Measurements from ENCODE around the gene TTC23.

Gene TTC23

GRCh38 chr15:99176757-99177156 is 72.6 kb downstream of the TTC23 start:
- H3K4me3 ChIP-seq (ENCODE audit: low read depth, low read length) = no peak overlapping the region
- no peak for TF ChIP-seq CTCF (IDR thresholded peaks at IDR 0.05; ENCODE audit: low read depth, low read length)
- in situ Hi-C loops (cut with HindIII; ENCODE audit: low sequenced_read_pairs) = no loop called here
- DNase-seq (ENCODE audit: low read depth, low spot score) = no peak

- no peak for DNase-seq (ENCODE audit: low read depth, low spot score)
- H3K4me3 ChIP-seq (ENCODE audit: low read depth, low read length) = no peak overlapping the region
- no peak for TF ChIP-seq CTCF (IDR thresholded peaks at IDR 0.05; ENCODE audit: low read depth, low read length)
- in situ Hi-C loops (cut with HindIII; ENCODE audit: low sequenced_read_pairs) = no loop called here
Measured at GRCh38 chr15:99174567-99175395, 74.6 kb downstream of the TTC23 start.

GRCh38 chr15:99172989-99173388 is 76.4 kb downstream of the TTC23 start:
- in situ Hi-C loops (cut with HindIII; ENCODE audit: low sequenced_read_pairs) = no loop called here
- no peak for DNase-seq (ENCODE audit: low read depth, low spot score)
- TF ChIP-seq CTCF (IDR thresholded peaks at IDR 0.05; ENCODE audit: low read depth, low read length) = no peak
- no peak overlapping the region for H3K4me3 ChIP-seq (ENCODE audit: low read depth, low read length)

GRCh38 chr15:99172171-99172570 is 77.2 kb downstream of the TTC23 start:
- no peak for DNase-seq (ENCODE audit: low read depth, low spot score)
- H3K4me3 ChIP-seq (ENCODE audit: low read depth, low read length) = no peak overlapping the region
- TF ChIP-seq CTCF (IDR thresholded peaks at IDR 0.05; ENCODE audit: low read depth, low read length) = no peak
- in situ Hi-C loops (cut with HindIII; ENCODE audit: low sequenced_read_pairs) = no loop called here

- no peak for DNase-seq (ENCODE audit: low read depth, low spot score)
- in situ Hi-C loops (cut with HindIII; ENCODE audit: low sequenced_read_pairs) = no loop called here
- TF ChIP-seq CTCF (IDR thresholded peaks at IDR 0.05; ENCODE audit: low read depth, low read length) = no peak
- no peak overlapping the region for H3K4me3 ChIP-seq (ENCODE audit: low read depth, low read length)
Measured at GRCh38 chr15:99170476-99171065, 78.8 kb downstream of the TTC23 start.

- peak; percentile 39 for DNase-seq (ENCODE audit: low read depth, low spot score)
- H3K4me3 ChIP-seq (ENCODE audit: low read depth, low read length) = no peak overlapping the region
- no peak for TF ChIP-seq CTCF (IDR thresholded peaks at IDR 0.05; ENCODE audit: low read depth, low read length)
- in situ Hi-C loops (cut with HindIII; ENCODE audit: low sequenced_read_pairs) = no loop called here
Measured at GRCh38 chr15:99169769-99170311, 79.5 kb downstream of the TTC23 start.

Data from astrocyte of the spinal cord (primary cell).